ENCODE measurements around the gene CRISPLD2. TPM values are rescaled to one million over a fixed set of nuclear protein-coding genes. Genes with fewer than 3 reads are reported as not detected.

Gene CRISPLD2
- total RNA-seq, 2 donors from 2014 or later = 27.5 to 129 TPM

DNA sequence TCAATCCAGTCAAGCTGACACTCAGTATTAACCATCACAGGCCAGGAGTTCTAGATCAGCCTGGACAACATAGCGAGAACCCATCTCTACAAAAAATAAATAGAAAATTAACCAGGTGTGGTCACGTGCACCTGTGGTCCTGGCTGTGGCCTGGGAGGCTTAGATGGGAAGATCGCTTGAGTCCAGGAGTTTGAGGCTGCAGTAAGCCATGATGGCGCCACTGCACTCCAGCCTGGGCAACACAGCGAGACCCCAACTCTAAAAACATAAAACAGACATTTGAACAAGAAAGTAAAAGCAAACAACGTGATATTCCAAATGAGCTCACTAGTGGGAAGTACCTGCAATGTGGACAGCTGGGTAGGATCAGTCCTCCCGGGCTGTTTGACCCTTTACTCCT is 41.9 kb downstream of the CRISPLD2 start:
- no peak overlapping the region for H3K4me3 ChIP-seq
- no peak overlapping the region for H3K27ac ChIP-seq
- TF ChIP-seq POLR2A (IDR thresholded peaks at IDR 0.05) = no peak
- TF ChIP-seq, protein P1, sequence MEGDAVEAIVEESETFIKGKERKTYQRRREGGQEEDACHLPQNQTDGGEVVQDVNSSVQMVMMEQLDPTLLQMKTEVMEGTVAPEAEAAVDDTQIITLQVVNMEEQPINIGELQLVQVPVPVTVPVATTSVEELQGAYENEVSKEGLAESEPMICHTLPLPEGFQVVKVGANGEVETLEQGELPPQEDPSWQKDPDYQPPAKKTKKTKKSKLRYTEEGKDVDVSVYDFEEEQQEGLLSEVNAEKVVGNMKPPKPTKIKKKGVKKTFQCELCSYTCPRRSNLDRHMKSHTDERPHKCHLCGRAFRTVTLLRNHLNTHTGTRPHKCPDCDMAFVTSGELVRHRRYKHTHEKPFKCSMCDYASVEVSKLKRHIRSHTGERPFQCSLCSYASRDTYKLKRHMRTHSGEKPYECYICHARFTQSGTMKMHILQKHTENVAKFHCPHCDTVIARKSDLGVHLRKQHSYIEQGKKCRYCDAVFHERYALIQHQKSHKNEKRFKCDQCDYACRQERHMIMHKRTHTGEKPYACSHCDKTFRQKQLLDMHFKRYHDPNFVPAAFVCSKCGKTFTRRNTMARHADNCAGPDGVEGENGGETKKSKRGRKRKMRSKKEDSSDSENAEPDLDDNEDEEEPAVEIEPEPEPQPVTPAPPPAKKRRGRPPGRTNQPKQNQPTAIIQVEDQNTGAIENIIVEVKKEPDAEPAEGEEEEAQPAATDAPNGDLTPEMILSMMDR (IDR thresholded peaks at IDR 0.05) = no peak
- no peak for ATAC-seq
- H3K36me3 ChIP-seq (replicated peaks in 1 of 2; ENCODE audit: insufficient read depth in 1 of 2, low read depth in 2 of 2) = no peaks in the 10 kb centered on the region
- no peaks in the 10 kb centered on the region for H3K27me3 ChIP-seq
- no peaks in the 10 kb centered on the region for H3K9me3 ChIP-seq
- intact Hi-C loops (cut with DNase I) = no loop called here
- DNase-seq = no peak
- H3K4me1 ChIP-seq = no peaks in the 10 kb centered on the region
- WGBS, 2 donors = 83 to 89% methylated on average over 7 of the region's 7 CpGs

DNA sequence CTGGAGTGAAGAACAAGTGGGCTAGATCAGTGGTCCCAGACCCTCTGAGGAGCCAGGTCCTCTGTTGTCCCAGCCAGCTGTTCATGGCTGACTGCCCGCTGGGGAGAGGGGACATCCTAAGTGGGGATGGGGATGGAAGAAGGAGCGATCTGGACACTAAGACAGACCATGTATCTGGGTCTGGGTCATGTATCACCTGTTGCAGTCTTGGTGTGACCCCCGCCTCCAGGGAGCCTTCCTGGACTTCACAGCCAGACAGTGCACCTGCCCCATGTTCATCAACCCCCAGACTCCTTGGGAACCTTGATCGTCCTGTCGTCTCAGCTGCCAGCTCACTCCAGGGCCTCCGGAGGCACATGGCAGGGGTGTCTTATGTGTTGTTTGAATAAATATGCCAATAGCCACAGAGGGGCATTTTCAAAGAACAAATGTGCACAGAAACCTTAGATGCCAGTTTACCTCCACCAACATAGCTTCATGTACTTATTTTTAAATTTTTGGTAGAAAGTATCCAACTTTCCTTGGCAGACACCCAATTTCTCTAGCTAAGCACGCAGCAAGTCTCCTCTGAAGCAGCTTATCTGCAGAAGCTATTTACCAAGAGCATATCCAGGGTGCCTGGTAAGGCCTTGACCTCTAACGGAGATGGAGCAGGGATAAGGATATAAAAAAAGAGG is 43.2 kb downstream of the CRISPLD2 start:
- no peak overlapping the region for H3K4me3 ChIP-seq
- H3K9me3 ChIP-seq = no peaks in the 10 kb centered on the region
- H3K27me3 ChIP-seq = no peaks in the 10 kb centered on the region
- TF ChIP-seq POLR2A (IDR thresholded peaks at IDR 0.05) = no peak
- TF ChIP-seq, protein P1 (IDR thresholded peaks at IDR 0.05) = no peak
- DNase-seq (no peak), ATAC-seq (peak; percentile 9)
- 61% methylated on average over 7 to 8 of the region's 8 CpGs for WGBS, 2 donors
- no peaks in the 10 kb centered on the region for H3K36me3 ChIP-seq (replicated peaks in 1 of 2; ENCODE audit: insufficient read depth in 1 of 2, low read depth in 2 of 2)
- no peaks in the 10 kb centered on the region for H3K4me1 ChIP-seq
- H3K27ac ChIP-seq = no peak overlapping the region
- intact Hi-C loops (cut with DNase I) = no loop called here

DNA sequence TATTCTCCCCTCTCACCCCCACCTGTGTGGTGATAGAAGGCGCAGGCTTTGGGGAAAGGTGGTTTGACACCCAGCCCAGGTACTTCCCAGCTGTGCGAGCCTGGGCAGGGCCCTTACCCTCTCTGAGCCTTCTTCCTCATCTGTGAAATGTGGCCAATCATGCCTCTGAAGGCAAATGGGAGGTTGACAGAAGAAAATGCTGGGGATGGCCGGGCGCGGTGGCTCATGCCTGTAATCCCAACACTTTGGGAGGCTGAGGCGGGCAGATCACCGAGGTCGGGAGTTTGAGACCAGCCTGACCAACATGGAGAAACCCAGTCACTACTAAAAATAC is 43.7 kb downstream of the CRISPLD2 start:
- Histone ChIP-seq H3K9me3 (no peaks in the 10 kb centered on the region), H3K36me3 (replicated peaks in 1 of 2; ENCODE audit: insufficient read depth in 1 of 2, low read depth in 2 of 2) (no peaks in the 10 kb centered on the region), H3K27me3 (no peaks in the 10 kb centered on the region), H3K4me3 (no peak overlapping the region), H3K27ac (no peak overlapping the region), H3K4me1 (no peaks in the 10 kb centered on the region)
- no peak for ATAC-seq
- TF ChIP-seq, protein P1 (IDR thresholded peaks at IDR 0.05) = no peak
- no peak for TF ChIP-seq POLR2A (IDR thresholded peaks at IDR 0.05)
- DNase-seq = no peak
- intact Hi-C loops (cut with DNase I) = no loop called here
- 89 to 94% methylated on average over 8 of the region's 8 CpGs for WGBS, 2 donors

DNA sequence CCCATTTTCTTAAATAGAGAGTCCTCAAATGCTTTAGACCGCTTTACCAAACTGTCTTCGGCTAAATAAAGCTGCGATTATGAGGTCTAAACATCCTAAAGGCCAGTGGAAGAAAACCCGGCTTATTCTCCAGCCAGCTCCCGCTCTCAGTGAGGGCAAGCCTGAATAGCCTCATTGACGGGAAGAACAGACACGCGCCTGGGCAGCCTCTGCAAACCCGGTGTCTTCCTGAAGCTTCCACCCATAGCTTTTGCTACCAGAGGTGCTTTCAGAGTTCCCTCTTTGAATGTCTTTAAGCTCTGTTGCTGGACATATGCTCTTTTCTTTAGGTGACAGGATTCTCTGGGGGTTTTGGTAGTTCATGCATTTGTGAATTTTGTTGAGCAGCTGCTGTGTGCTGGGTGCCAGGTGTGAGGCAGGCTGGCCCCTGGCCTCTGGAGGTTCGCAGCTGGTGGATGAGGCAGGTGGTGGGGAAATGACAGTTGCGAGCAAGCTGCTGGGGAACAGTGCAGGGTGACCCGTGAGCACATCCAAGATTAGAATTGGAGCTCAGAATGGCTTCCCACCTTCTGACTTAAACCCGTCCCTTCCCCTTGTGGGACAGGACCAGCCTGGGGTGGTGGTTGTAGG is 44.7 kb downstream of the CRISPLD2 start:
- Histone ChIP-seq H3K36me3 (replicated peaks in 1 of 2; ENCODE audit: insufficient read depth in 1 of 2, low read depth in 2 of 2) (no peaks in the 10 kb centered on the region), H3K27ac (no peak overlapping the region), H3K4me3 (no peak overlapping the region), H3K9me3 (no peaks in the 10 kb centered on the region), H3K27me3 (no peaks in the 10 kb centered on the region), H3K4me1 (no peaks in the 10 kb centered on the region)
- TF ChIP-seq, protein P1 (IDR thresholded peaks at IDR 0.05) = no peak
- no peak for TF ChIP-seq POLR2A (IDR thresholded peaks at IDR 0.05)
- intact Hi-C loops (cut with DNase I) = no loop called here
- no peak for ATAC-seq
- 71 to 73% methylated on average over 10 to 13 of the region's 13 CpGs for WGBS, 2 donors
- DNase-seq = no peak

GRCh38 chr16:84867696-84868095 is 47.9 kb downstream of the CRISPLD2 start:
- WGBS, 2 donors = 74 to 77% methylated on average over 7 to 9 of the region's 9 CpGs
- ATAC-seq = no peak
- TF ChIP-seq, protein P1 (IDR thresholded peaks at IDR 0.05) = no peak
- Histone ChIP-seq H3K4me1 (no peaks in the 10 kb centered on the region), H3K4me3 (no peak overlapping the region), H3K9me3 (no peaks in the 10 kb centered on the region), H3K27me3 (no peaks in the 10 kb centered on the region), H3K36me3 (replicated peaks in 1 of 2; ENCODE audit: insufficient read depth in 1 of 2, low read depth in 2 of 2) (no peaks in the 10 kb centered on the region), H3K27ac (no peak overlapping the region)
- intact Hi-C loops (cut with DNase I) = no loop called here
- DNase-seq = no peak

Data from body of pancreas (tissue), 4 donors.